ENCODE data around the gene EXOSC1. TPM values are rescaled to one million over a fixed set of nuclear protein-coding genes. Genes with fewer than 3 reads are reported as not detected.

The EXOSC1 gene
- total and polyA plus RNA-seq, 2 donors (not counting 3 experiments of a cell fraction or from before 2014, with no cell fraction given), result 50.7 to 52.9 TPM

DNA sequence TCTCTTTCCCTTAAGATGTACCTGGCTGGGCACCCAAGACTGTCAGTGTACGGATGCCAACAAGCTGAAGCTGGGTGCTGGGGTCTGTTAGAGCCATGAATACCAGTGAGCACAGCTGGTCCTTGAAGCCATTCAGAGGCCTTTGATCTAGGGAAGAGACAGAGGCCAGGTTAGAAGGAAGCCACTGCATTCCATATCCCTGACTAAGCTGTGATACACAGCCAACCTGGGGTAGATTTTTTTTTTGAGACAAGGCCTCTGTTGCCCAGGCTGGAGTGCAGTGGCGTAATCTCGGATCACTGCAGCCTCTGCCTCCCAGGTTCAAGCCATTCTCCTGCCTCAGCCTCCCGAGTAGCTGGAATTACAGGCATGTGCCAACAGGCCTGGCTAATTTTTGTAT lies 20.9 kb upstream of the EXOSC1 start:
- no peak overlapping the region for H3K9ac ChIP-seq (replicated peaks; ENCODE audit: extremely low read depth, insufficient read depth, low read length)
- H3K9me1 ChIP-seq (replicated peaks; ENCODE audit: control insufficient read depth, extremely low read depth, insufficient read depth, low read length), result no peaks in the 10 kb centered on the region
- BruUV-seq (replicated peaks), result no TSS peak
- peaks cover 32 to 57% of the 10 kb centered on the region in 2 experiments for H3K36me3 ChIP-seq (ENCODE audit: control insufficient read depth in 2 of 2, extremely low read depth in 1 of 2, insufficient read depth in 2 of 2, low read length in 2 of 2)
- intact Hi-C loops (cut with micrococcal nuclease) (no loop called here), dilution Hi-C loops (cut with MboI; ENCODE audit: extremely low pct_ligation_motif_present, low sequenced_read_pairs) (no loop called here)
- H3K9me3 ChIP-seq (replicated peaks; ENCODE audit: control insufficient read depth, insufficient read depth, low read length), result no peaks in the 10 kb centered on the region
- H3K79me2 ChIP-seq (ENCODE audit: control insufficient read depth, insufficient read depth, low read length), result no peaks in the 10 kb centered on the region
- ChIA-PET POLR2A (no interaction called here), CTCF (interaction anchor here (0.9 to 5.8 kb wide), 9 partner anchors 8 to 146 kb away, joined by 3 to 61 read pairs (median 4); partner anchors contain the start of genes ANKRD2 and UBTD1)
- no peak overlapping the region for H2AFZ ChIP-seq (ENCODE audit: low read depth, low read length)
- H3K4me3 ChIP-seq (replicated peaks in 1 of 3; ENCODE audit: insufficient read depth in 1 of 3, low read depth in 1 of 3, low read length in 3 of 3), result no peak overlapping the region
- TF ChIP-seq POLR2A (IDR thresholded peaks at IDR 0.05; ENCODE audit: low read depth, low read length) (no peak), EZH2 (IDR thresholded peaks at IDR 0.05; ENCODE audit: borderline replicate concordance, low read depth, low read length, severe bottlenecking) (no peak), GATA2 (IDR thresholded peaks at IDR 0.05; ENCODE audit: insufficient read depth, insufficient read length, low read depth, low read length) (no peak), JUN (IDR thresholded peaks at IDR 0.05; ENCODE audit: borderline replicate concordance, insufficient read depth, insufficient read length, low read depth) (no peak), POLR2AphosphoS5 (IDR thresholded peaks at IDR 0.05; ENCODE audit: insufficient read depth, low read depth, low read length) (no peak), MYC (IDR thresholded peaks at IDR 0.05; ENCODE audit: low read depth, low read length) (no peak), FOS (IDR thresholded peaks at IDR 0.05; ENCODE audit: borderline replicate concordance, insufficient read depth, low read length) (no peak)
- TF ChIP-seq, protein P1, sequence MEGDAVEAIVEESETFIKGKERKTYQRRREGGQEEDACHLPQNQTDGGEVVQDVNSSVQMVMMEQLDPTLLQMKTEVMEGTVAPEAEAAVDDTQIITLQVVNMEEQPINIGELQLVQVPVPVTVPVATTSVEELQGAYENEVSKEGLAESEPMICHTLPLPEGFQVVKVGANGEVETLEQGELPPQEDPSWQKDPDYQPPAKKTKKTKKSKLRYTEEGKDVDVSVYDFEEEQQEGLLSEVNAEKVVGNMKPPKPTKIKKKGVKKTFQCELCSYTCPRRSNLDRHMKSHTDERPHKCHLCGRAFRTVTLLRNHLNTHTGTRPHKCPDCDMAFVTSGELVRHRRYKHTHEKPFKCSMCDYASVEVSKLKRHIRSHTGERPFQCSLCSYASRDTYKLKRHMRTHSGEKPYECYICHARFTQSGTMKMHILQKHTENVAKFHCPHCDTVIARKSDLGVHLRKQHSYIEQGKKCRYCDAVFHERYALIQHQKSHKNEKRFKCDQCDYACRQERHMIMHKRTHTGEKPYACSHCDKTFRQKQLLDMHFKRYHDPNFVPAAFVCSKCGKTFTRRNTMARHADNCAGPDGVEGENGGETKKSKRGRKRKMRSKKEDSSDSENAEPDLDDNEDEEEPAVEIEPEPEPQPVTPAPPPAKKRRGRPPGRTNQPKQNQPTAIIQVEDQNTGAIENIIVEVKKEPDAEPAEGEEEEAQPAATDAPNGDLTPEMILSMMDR (IDR thresholded peaks at IDR 0.05; ENCODE audit: extremely low read depth in 1 of 2, insufficient read depth in 1 of 2, low read depth in 1 of 2, low read length in 2 of 2), result no peak
- TF ChIP-seq, protein P2, sequence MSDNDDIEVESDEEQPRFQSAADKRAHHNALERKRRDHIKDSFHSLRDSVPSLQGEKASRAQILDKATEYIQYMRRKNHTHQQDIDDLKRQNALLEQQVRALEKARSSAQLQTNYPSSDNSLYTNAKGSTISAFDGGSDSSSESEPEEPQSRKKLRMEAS (IDR thresholded peaks at IDR 0.05; ENCODE audit: insufficient read depth, insufficient read length), result no peak
- DNase-seq (ENCODE audit: low read depth, low spot score) (no peak), FAIRE-seq (no peak)
- no peaks in the 10 kb centered on the region for H3K27me3 ChIP-seq (ENCODE audit: control insufficient read depth in 2 of 2, insufficient read depth in 2 of 2, low read length in 2 of 2)
- no peak overlapping the region for H3K27ac ChIP-seq (ENCODE audit: insufficient read depth, low read depth, low read length)
- H3K4me2 ChIP-seq (ENCODE audit: insufficient read depth, low read length), result no peak overlapping the region
- no peaks in the 10 kb centered on the region for H4K20me1 ChIP-seq (replicated peaks; ENCODE audit: control insufficient read depth, extremely low read depth, insufficient read depth, low read length)
- peaks cover 3% of the 10 kb centered on the region for H3K4me1 ChIP-seq (ENCODE audit: control insufficient read depth, extremely low read depth, insufficient read depth, low read length)
